Measurements from ENCODE around the gene VRK3. TPM values are rescaled to one million over a fixed set of nuclear protein-coding genes. Genes with fewer than 3 reads are reported as not detected.

VRK3 gene
- total and polyA plus RNA-seq, 4 donors, result 16.2 to 23.6 (median 20.3) TPM

DNA sequence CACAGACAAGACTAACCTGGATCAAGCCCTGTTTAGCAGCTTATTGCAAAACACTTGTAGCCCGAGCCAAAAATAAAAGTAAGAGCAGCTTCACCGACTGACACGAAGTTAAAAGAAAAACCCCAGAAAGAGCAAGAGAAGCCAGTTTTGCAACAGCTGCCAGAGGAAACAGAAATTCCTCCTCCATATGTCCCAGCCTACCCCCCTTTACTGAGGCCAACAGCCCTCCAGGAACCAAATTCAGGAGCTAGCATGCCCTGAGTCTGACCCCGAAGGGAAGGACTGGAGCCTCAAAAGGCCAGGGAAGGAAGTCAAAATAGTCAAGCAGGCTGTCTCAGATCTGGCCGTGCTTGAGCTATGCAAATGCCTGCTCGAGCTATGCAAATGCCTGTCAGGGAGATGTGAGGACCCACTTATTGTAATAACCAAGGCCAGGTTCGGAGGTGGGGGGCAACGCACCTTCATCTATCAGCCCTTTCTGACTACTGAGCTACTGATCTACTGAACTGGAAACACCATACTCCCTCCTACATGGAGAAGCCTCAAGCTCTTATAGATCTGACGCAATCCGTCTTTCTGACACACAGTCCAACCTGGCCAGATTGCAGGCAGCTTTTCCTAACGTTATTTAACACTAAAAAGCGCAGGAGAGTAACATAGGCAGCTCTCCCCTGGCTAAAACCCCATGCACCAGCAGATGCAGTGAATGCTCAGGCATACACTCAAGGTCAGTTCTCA lies 70.9 kb downstream of the VRK3 start:
- no peak overlapping the region for H3K9ac ChIP-seq (ENCODE audit: low read depth in 1 of 2, low read length in 2 of 2)
- no peaks in the 10 kb centered on the region for H3K9me3 ChIP-seq (ENCODE audit: control insufficient read depth in 4 of 4, low read length in 3 of 4)
- H3K27me3 ChIP-seq (ENCODE audit: control insufficient read depth in 4 of 4, insufficient read depth in 4 of 4, low read length in 3 of 4), result no peaks in the 10 kb centered on the region
- no peak for DNase-seq (ENCODE audit: low spot score)
- no peaks in the 10 kb centered on the region for H3K36me3 ChIP-seq (ENCODE audit: control insufficient read depth in 4 of 4, insufficient read depth in 3 of 4, low read depth in 1 of 4, low read length in 3 of 4)
- 26% methylated on average over 12 of the region's 12 CpGs for WGBS
- no peak overlapping the region for H3K4me3 ChIP-seq (ENCODE audit: low read depth in 1 of 3, low read length in 3 of 3)
- H3K4me1 ChIP-seq (ENCODE audit: control insufficient read depth in 4 of 4, insufficient read depth in 4 of 4, low read length in 3 of 4), result peaks cover 0 to 18% (median 18%) of the 10 kb centered on the region in 4 donors
- no peak for TF ChIP-seq FOXA2 (IDR thresholded peaks at IDR 0.05)
- TF ChIP-seq TAF1 (conservative IDR thresholded peaks at IDR 0.05), result no peak
- peak; percentile 52 for TF ChIP-seq NR2F2 (IDR thresholded peaks at IDR 0.05)
- TF ChIP-seq, protein P1, sequence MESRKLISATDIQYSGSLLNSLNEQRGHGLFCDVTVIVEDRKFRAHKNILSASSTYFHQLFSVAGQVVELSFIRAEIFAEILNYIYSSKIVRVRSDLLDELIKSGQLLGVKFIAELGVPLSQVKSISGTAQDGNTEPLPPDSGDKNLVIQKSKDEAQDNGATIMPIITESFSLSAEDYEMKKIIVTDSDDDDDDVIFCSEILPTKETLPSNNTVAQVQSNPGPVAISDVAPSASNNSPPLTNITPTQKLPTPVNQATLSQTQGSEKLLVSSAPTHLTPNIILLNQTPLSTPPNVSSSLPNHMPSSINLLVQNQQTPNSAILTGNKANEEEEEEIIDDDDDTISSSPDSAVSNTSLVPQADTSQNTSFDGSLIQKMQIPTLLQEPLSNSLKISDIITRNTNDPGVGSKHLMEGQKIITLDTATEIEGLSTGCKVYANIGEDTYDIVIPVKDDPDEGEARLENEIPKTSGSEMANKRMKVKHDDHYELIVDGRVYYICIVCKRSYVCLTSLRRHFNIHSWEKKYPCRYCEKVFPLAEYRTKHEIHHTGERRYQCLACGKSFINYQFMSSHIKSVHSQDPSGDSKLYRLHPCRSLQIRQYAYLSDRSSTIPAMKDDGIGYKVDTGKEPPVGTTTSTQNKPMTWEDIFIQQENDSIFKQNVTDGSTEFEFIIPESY (IDR thresholded peaks at IDR 0.05), result no peak
- peak; percentile 48 to 55 for TF ChIP-seq RXRA (IDR thresholded peaks at IDR 0.05)
- no peak for TF ChIP-seq HNF4G (IDR thresholded peaks at IDR 0.05)
- H3K27ac ChIP-seq (ENCODE audit: low read depth in 1 of 2, low read length in 2 of 2), result no peak overlapping the region

DNA sequence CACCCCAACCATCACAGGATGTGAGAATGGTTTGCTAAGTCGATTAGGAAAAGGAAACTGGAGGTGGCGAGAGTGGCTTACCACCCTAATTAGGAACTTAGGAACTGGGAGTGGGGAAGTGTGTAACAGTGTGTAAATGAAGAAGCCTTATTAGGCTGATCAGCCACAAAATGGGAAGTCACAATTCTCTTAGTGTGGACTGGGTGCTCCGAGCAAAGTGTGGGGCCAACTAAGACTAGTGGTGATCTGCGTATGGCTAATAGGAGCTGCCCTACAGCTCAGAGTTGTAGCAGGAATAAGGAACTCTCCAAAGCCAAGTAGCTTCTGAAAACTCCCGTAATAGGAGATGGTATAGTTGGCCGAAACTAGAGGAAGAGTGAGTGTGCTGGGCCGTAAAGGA lies 71.8 kb downstream of the VRK3 start:
- WGBS, result 65% methylated on average over 7 of the region's 7 CpGs
- no peak overlapping the region for H3K27ac ChIP-seq (ENCODE audit: low read depth in 1 of 2, low read length in 2 of 2)
- no peak overlapping the region for H3K4me3 ChIP-seq (ENCODE audit: low read depth in 1 of 3, low read length in 3 of 3)
- TF ChIP-seq HNF4A (conservative IDR thresholded peaks at IDR 0.05), result no peak
- TF ChIP-seq, protein P1 (IDR thresholded peaks at IDR 0.05), result no peak
- TF ChIP-seq EGR1 (IDR thresholded peaks at IDR 0.05; ENCODE audit: low read depth in 2 of 2), result no peak
- TF ChIP-seq, protein P2, sequence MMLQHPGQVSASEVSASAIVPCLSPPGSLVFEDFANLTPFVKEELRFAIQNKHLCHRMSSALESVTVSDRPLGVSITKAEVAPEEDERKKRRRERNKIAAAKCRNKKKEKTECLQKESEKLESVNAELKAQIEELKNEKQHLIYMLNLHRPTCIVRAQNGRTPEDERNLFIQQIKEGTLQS (IDR thresholded peaks at IDR 0.05), result no peak
- TF ChIP-seq, protein P3, sequence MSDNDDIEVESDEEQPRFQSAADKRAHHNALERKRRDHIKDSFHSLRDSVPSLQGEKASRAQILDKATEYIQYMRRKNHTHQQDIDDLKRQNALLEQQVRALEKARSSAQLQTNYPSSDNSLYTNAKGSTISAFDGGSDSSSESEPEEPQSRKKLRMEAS (IDR thresholded peaks at IDR 0.05), result no peak
- no peak for TF ChIP-seq FOXA1 (IDR thresholded peaks at IDR 0.05)
- no peak for TF ChIP-seq NR2F2 (IDR thresholded peaks at IDR 0.05)
- no peak for TF ChIP-seq GABPA (IDR thresholded peaks at IDR 0.05 in 1 of 2, conservative IDR thresholded peaks at IDR 0.05 in 1 of 2)
- TF ChIP-seq, protein P4, sequence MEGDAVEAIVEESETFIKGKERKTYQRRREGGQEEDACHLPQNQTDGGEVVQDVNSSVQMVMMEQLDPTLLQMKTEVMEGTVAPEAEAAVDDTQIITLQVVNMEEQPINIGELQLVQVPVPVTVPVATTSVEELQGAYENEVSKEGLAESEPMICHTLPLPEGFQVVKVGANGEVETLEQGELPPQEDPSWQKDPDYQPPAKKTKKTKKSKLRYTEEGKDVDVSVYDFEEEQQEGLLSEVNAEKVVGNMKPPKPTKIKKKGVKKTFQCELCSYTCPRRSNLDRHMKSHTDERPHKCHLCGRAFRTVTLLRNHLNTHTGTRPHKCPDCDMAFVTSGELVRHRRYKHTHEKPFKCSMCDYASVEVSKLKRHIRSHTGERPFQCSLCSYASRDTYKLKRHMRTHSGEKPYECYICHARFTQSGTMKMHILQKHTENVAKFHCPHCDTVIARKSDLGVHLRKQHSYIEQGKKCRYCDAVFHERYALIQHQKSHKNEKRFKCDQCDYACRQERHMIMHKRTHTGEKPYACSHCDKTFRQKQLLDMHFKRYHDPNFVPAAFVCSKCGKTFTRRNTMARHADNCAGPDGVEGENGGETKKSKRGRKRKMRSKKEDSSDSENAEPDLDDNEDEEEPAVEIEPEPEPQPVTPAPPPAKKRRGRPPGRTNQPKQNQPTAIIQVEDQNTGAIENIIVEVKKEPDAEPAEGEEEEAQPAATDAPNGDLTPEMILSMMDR (IDR thresholded peaks at IDR 0.05; ENCODE audit: low read depth, low read length, missing input control), result no peak
- H3K9ac ChIP-seq (ENCODE audit: low read depth in 1 of 2, low read length in 2 of 2), result no peak overlapping the region
- no peaks in the 10 kb centered on the region for H3K36me3 ChIP-seq (ENCODE audit: control insufficient read depth in 4 of 4, insufficient read depth in 3 of 4, low read depth in 1 of 4, low read length in 3 of 4)
- no peak for DNase-seq (ENCODE audit: low spot score)
- H3K4me1 ChIP-seq (ENCODE audit: control insufficient read depth in 4 of 4, insufficient read depth in 4 of 4, low read length in 3 of 4), result peaks cover 0 to 18% (median 18%) of the 10 kb centered on the region in 4 donors
- no peaks in the 10 kb centered on the region for H3K9me3 ChIP-seq (ENCODE audit: control insufficient read depth in 4 of 4, low read length in 3 of 4)
- H3K27me3 ChIP-seq (ENCODE audit: control insufficient read depth in 4 of 4, insufficient read depth in 4 of 4, low read length in 3 of 4), result no peaks in the 10 kb centered on the region

Data from liver (tissue), 9 donors.